Upper lobe of right lung (tissue), 1 donor: ENCODE data around the gene CIT. TPM values are rescaled to one million over a fixed set of nuclear protein-coding genes. Genes with fewer than 3 reads are reported as not detected.

Experiments used
- ATAC-seq: fragments of 200-7000 bp; cut with Tn5 transposase; one replicate; pipeline ENCODE4 v1.9.1; 2020; ENCODE audit warnings: mild to moderate bottlenecking, moderate library complexity
- DNase-seq: peaks from one replicate; pipeline ENCODE4 v3.0.0-alpha.2; 2020
- H3K27ac ChIP-seq: fragments of 200-600 bp; one replicate; pipeline ENCODE4 v1.8.0; 2022
- H3K27me3 ChIP-seq: fragments of 200-600 bp; one replicate; pipeline ENCODE4 v1.8.0; 2022; ENCODE audit warnings: mild to moderate bottlenecking
- H3K36me3 ChIP-seq: fragments of 200-600 bp; one replicate; pipeline ENCODE4 v1.8.0; 2022
- H3K4me1 ChIP-seq: fragments of 200-600 bp; one replicate; pipeline ENCODE4 v1.8.0; 2022
- H3K4me3 ChIP-seq: fragments of 200-600 bp; one replicate; pipeline ENCODE4 v1.8.0; 2022; ENCODE audit warnings: mild to moderate bottlenecking
- H3K9me3 ChIP-seq: fragments of 200-600 bp; one replicate; pipeline ENCODE4 v1.8.0; 2022
- CTCF ChIP-seq: fragments of 200-600 bp; IDR thresholded peaks from one replicate; pipeline ENCODE4 v1.8.0; 2022; ENCODE audit warnings: antibody characterized with exemption
- intact Hi-C: fragments of 100-400 bp; cut with DNase I; formaldehyde crosslinking; loops from one replicate; pipeline ENCODE4 v1.11.0; 2022
- total RNA-seq: library from RNA; stranded (reverse); fragmentation: NEBNext Ultra II Directional; extraction: Animal tissue kit (Norgen Biotek cat#: 25700); gene quantifications from one replicate; pipeline ENCODE4 v1.2.1, GENCODE V29; 2021
- donor health status: DM: no; HTN: yes; CAD: no; lungs with severe emphysema.

CIT gene
- total RNA-seq, 1 donor from 2014 or later, result 6.8 TPM

DNA sequence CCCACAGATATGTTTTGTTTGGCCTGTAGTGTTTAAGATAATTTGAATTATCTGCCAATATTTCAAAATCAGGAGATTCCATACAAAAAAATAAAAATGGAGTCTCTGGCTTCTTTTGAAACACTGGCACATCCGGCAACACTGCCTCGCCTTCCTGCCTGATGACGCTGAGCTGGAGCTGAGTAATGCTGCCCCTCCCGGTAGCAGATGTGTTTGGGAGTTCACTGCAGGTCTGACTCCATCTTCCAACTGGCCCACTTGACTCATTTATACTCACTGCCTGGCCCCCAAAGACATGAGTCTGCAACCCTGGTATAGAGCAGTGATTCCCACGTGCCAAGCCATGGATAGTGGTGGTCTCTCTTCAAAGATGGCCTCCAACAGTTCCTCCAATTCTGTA is 7.4 kb downstream of the CIT start:
- DNase-seq, result no peak
- Histone ChIP-seq H3K4me3 (no peak overlapping the region), H3K9me3 (no peaks in the 10 kb centered on the region), H3K27ac (no peak overlapping the region), H3K36me3 (no peaks in the 10 kb centered on the region), H3K4me1 (no peaks in the 10 kb centered on the region), H3K27me3 (no peaks in the 10 kb centered on the region)
- ATAC-seq, result no peak
- intact Hi-C loops, result no loop called here
- no peak for TF ChIP-seq CTCF

- no peaks in the 10 kb centered on the region for H3K9me3 ChIP-seq
- no peak for DNase-seq
- no peaks in the 10 kb centered on the region for H3K27me3 ChIP-seq
- H3K4me1 ChIP-seq, result no peaks in the 10 kb centered on the region
- intact Hi-C loops, result no loop called here
- no peaks in the 10 kb centered on the region for H3K36me3 ChIP-seq
- TF ChIP-seq CTCF, result no peak
- no peak overlapping the region for H3K27ac ChIP-seq
- H3K4me3 ChIP-seq, result no peak overlapping the region
- no peak for ATAC-seq
Observed at GRCh38 chr12:119868992-119869391, 8.1 kb downstream of the CIT start.

GRCh38 chr12:119864591-119864990 is 12.5 kb downstream of the CIT start:
- no peaks in the 10 kb centered on the region for H3K27me3 ChIP-seq
- no peak for TF ChIP-seq CTCF
- no peaks in the 10 kb centered on the region for H3K9me3 ChIP-seq
- H3K36me3 ChIP-seq, result no peaks in the 10 kb centered on the region
- H3K4me1 ChIP-seq, result no peaks in the 10 kb centered on the region
- ATAC-seq, result no peak
- no peak overlapping the region for H3K27ac ChIP-seq
- no peak overlapping the region for H3K4me3 ChIP-seq
- DNase-seq, result no peak
- intact Hi-C loops, result no loop called here

DNA sequence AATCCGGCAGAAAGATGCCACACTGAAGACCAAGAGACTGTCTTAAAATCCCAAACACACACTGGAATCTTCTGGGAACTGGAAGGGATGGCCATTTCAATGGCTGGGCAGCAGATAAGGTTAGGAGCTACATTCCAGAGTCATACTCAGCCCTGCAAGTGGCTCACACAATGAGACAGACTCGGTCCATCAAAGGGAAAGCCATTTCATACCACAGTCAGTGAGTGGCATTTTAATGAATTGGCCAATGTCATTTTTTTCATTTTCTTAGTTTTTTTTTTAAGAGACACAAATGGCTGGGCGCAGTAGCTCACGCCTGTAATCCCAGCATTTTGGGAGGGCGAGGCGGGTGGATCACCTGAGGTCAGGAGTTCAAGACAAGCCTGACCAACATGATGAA is 17.9 kb downstream of the CIT start:
- H3K9me3 ChIP-seq, result no peaks in the 10 kb centered on the region
- intact Hi-C loops, result no loop called here
- no peak overlapping the region for H3K4me3 ChIP-seq
- no peak overlapping the region for H3K27ac ChIP-seq
- no peaks in the 10 kb centered on the region for H3K4me1 ChIP-seq
- DNase-seq, result no peak
- H3K27me3 ChIP-seq, result no peaks in the 10 kb centered on the region
- no peak for TF ChIP-seq CTCF
- ATAC-seq, result no peak
- no peaks in the 10 kb centered on the region for H3K36me3 ChIP-seq

GRCh38 chr12:119857041-119857591 is 20.0 kb downstream of the CIT start:
- H3K4me1 ChIP-seq, result no peaks in the 10 kb centered on the region
- ATAC-seq, result no peak
- TF ChIP-seq CTCF, result no peak
- DNase-seq, result no peak
- H3K9me3 ChIP-seq, result no peaks in the 10 kb centered on the region
- H3K4me3 ChIP-seq, result no peak overlapping the region
- H3K36me3 ChIP-seq, result no peaks in the 10 kb centered on the region
- intact Hi-C loops, result no loop called here
- no peaks in the 10 kb centered on the region for H3K27me3 ChIP-seq
- no peak overlapping the region for H3K27ac ChIP-seq

DNA sequence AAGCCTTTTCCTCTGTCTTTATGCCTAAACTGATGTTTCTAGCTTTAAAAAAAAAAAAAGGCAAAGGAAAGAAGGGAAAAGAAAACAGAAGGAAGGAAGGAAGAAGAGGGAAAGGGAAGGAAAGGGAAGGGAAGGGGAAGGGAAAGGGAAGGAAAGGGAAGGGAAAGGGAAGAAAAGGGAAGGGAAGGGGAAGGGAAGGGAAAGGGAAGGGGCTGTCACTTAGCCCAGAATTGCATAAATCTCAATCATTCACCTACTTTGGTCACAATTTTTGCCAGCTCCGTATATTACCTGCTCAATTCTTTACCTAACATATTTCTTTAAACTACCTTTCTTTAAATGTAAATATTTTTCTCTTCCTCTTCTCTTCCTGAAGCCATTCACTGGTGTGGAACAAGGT is 26.8 kb downstream of the CIT start:
- ATAC-seq (no peak), DNase-seq (no peak)
- Histone ChIP-seq H3K4me3 (no peak overlapping the region), H3K4me1 (no peaks in the 10 kb centered on the region), H3K9me3 (no peaks in the 10 kb centered on the region), H3K27ac (no peak overlapping the region), H3K36me3 (no peaks in the 10 kb centered on the region), H3K27me3 (no peaks in the 10 kb centered on the region)
- no peak for TF ChIP-seq CTCF
- intact Hi-C loops, result no loop called here
